Activated T-helper 1 cell treated with anti-CD3 and anti-CD28 coated beads, Interleukin-12 subunit alpha, Interleukin-12 subunit beta, Interleukin-2, Interleukin-4 antibody, amounts not matched to agents 30 ng/mL and 10 ng/mL and 1 ng/mL, durations not matched to agents 14 hours and 24 hours and 36 hours (primary cell): ENCODE results near the gene DHRS11. TPM values are rescaled to one million over a fixed set of nuclear protein-coding genes. Genes with fewer than 3 reads are reported as not detected.

Experiments used
- DNase-seq: peaks from one replicate; pipeline ENCODE4 v3.0.0; 2021; ENCODE audit warnings: low spot score
- H3K27ac Mint-ChIP-seq: one replicate; pipeline ENCODE4 v1.8.0; 2021; ENCODE audit warnings: mild to moderate bottlenecking, mixed read lengths
- H3K27me3 Mint-ChIP-seq: one replicate; pipeline ENCODE4 v1.8.0; 2022; ENCODE audit warnings: mild to moderate bottlenecking, moderate library complexity, mixed read lengths; ENCODE audit not compliant: insufficient read depth
- H3K36me3 Mint-ChIP-seq: one replicate; pipeline ENCODE4 v1.8.0; 2021; ENCODE audit warnings: low read depth, mixed read lengths
- H3K4me1 Mint-ChIP-seq: one replicate; pipeline ENCODE4 v1.8.0; 2021; ENCODE audit warnings: low read depth, mixed read lengths
- H3K4me3 Mint-ChIP-seq: one replicate; pipeline ENCODE4 v1.8.0; 2021; ENCODE audit warnings: mild to moderate bottlenecking, moderate library complexity, mixed read lengths
- H3K9me3 Mint-ChIP-seq: one replicate; pipeline ENCODE4 v1.8.0; 2021; ENCODE audit warnings: mixed read lengths
- intact Hi-C: fragments of 100-400 bp; cut with micrococcal nuclease; formaldehyde crosslinking; loops from one replicate; pipeline ENCODE4 v1.15.1; 2024
- total RNA-seq: library from RNA; stranded (reverse); gene quantifications from 2 replicates; pipeline ENCODE4 v1.2.3, GENCODE V29; 2022

The DHRS11 gene
- total RNA-seq, 1 donor from 2014 or later: 16.4 TPM

DNA sequence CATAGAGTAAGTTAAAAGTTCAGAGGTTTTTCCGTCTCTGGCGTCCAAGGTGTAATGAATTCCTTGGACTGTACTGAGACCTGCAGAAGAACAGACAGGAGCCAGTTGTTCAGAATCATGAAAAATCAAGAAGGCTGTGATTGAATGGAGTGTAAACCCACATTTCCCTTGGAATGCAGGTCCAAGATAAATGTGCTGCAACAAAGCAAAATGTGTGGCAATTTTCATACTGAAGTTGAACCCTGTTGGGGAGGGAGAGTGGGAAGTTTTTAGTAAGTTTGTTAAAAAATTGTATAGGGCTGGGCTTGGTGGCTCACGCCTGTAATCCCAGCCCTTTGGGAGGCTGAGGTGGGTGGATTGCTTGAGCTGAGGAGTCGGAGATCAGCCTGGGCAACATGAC, 25.6 kb upstream of the DHRS11 start:
- intact Hi-C loops: loop anchor here (2.0 kb wide), 1 partner anchor 13 kb away; no protein-coding TSS in a partner anchor
- H3K36me3 Mint-ChIP-seq: peaks cover 33% of the 10 kb centered on the region
- DNase-seq: no peak
- peaks cover 6% of the 10 kb centered on the region for H3K4me1 Mint-ChIP-seq
- no peaks in the 10 kb centered on the region for H3K9me3 Mint-ChIP-seq
- H3K4me3 Mint-ChIP-seq: no peak overlapping the region
- H3K27ac Mint-ChIP-seq: no peak overlapping the region
- no peaks in the 10 kb centered on the region for H3K27me3 Mint-ChIP-seq

DNA sequence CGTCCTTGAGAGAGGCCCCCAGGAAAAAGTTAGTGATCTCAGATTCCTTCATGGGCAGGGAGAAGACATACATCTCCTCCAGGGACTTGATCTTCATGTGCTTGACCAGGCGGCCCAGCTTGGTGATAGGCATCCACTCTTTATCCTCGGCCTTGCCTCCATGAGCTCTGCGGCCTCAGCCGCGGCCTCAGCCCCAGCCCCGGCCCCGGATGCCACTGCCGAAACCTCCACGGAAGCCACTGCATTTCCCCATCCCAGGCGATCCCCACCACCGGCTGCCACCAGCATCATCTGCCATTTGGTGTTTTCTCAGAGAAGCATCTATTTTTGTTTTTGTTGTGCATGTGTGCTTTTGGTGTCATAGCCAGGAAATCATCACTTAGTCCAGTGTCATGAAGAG, 16.7 kb upstream of the DHRS11 start:
- peaks cover 33% of the 10 kb centered on the region for H3K36me3 Mint-ChIP-seq
- no peaks in the 10 kb centered on the region for H3K9me3 Mint-ChIP-seq
- no peaks in the 10 kb centered on the region for H3K27me3 Mint-ChIP-seq
- intact Hi-C loops: no loop called here
- peaks cover 11% of the 10 kb centered on the region for H3K4me1 Mint-ChIP-seq
- H3K4me3 Mint-ChIP-seq: no peak overlapping the region
- no peak overlapping the region for H3K27ac Mint-ChIP-seq
- no peak for DNase-seq

DNA sequence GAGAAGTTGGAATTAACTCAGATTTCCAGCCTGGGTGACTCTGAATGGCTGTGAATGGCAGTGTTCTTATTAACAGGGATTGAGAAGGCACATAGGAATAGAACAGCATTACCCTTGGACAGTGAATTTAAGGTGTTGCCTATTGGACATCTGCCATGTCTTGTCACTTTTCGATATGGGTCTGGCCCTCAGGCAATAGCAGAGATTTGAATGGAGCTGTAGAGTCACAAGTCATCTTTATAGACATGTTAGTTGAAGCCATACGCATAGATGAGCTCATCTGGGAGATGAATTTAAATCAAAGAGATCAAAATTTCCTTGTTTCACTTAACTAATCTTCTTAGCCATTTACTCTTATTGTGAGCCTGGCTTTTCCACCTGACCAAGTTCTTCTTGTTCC, 14.9 kb upstream of the DHRS11 start:
- no peak for DNase-seq
- Mint-ChIP-seq H3K27me3 (no peaks in the 10 kb centered on the region), H3K4me1 (peaks cover 11% of the 10 kb centered on the region), H3K27ac (peak overlapping the region; percentile 29), H3K36me3 (peaks cover 41% of the 10 kb centered on the region), H3K9me3 (no peaks in the 10 kb centered on the region), H3K4me3 (no peak overlapping the region)
- intact Hi-C loops: no loop called here

DNA sequence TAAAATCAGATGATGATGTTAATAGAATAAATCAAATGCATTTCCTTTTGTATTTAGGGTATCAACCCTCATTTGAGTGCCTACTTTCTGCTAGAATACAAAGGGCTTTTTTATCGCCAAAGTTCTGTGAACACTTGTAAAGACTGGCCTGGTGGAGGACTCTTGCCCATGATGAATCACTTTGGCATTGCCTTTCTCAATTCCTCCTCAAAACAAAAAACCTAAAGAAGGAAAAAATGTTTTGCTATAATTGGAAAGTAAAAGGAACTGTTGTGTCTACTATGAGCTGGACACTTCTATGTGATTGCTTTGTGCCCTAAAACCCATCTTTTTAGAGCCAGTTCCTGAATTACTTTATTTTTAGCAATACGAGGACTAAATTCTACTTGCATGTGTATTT, 13.0 kb upstream of the DHRS11 start:
- H3K9me3 Mint-ChIP-seq: no peaks in the 10 kb centered on the region
- no peak for DNase-seq
- no peak overlapping the region for H3K4me3 Mint-ChIP-seq
- H3K36me3 Mint-ChIP-seq: peaks cover 37% of the 10 kb centered on the region
- intact Hi-C loops: no loop called here
- H3K27me3 Mint-ChIP-seq: no peaks in the 10 kb centered on the region
- H3K27ac Mint-ChIP-seq: no peak overlapping the region
- peaks cover 11% of the 10 kb centered on the region for H3K4me1 Mint-ChIP-seq

DNA sequence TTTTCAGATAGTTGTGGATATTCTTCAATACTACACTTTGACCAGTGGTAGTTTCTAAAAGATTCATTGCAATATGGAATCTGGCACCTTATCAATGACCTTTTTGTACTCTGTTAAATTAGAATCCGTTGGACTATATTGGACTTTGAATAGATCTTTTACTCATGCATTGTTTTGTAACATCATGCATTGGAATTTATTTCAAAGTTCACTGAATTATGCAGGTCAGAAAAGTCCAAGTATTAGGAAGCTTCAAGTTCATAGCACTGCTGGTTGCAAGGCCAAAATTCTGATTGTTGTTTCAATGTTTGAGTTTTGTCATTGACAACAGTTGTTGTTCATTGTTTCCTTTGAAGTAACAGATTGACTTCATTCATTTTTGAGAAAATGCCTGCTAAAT, 7.9 kb upstream of the DHRS11 start:
- no peak for DNase-seq
- H3K27ac Mint-ChIP-seq: no peak overlapping the region
- intact Hi-C loops: no loop called here
- H3K36me3 Mint-ChIP-seq: peaks cover 37% of the 10 kb centered on the region
- H3K27me3 Mint-ChIP-seq: no peaks in the 10 kb centered on the region
- no peaks in the 10 kb centered on the region for H3K4me1 Mint-ChIP-seq
- H3K4me3 Mint-ChIP-seq: no peak overlapping the region
- H3K9me3 Mint-ChIP-seq: no peaks in the 10 kb centered on the region

DNA sequence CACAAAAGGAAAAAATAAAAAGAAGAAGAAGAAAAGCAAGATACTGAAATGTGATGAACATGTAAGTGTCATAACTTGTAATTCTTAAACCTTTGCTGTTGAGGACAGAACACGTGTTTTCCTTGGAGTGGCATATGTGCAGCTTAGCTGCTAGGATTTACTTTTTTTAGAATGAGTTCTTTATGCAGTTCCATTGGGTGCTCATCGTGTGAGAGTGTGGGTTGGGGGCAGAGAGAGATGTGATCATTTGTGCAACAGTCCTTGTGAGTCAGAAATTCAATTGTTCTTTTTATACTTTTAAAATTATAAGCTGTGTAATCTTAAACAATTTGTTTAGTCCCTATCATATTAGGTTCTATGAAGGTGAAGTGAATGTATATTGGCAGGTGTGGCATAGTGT, 5.5 kb upstream of the DHRS11 start:
- H3K27ac Mint-ChIP-seq: no peak overlapping the region
- H3K36me3 Mint-ChIP-seq: peaks cover 31% of the 10 kb centered on the region

DNA sequence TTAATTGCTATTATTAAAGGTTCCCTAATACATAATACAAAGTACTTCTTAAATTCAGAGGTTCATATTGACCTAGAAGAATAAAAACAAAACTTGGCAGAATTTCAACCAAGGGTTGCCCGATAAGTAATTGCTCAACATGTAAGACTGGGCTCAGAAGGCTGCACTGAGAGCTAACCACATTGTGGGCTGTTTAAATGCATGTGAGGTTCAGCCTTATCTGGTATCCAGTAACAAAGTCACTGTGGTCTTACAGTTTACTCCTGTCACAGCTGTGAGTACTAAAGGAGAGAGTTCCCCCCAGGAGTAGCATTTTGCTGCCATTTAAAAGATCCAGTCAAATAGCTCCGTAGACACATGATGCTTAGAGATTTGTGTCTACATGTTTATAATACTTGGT, 1.6 kb upstream of the DHRS11 start:
- Mint-ChIP-seq H3K4me3 (peak overlapping the region; percentile 1), H3K36me3 (peaks cover 27% of the 10 kb centered on the region), H3K9me3 (no peaks in the 10 kb centered on the region), H3K27me3 (no peaks in the 10 kb centered on the region), H3K4me1 (peaks cover 28% of the 10 kb centered on the region), H3K27ac (no peak overlapping the region)
- DNase-seq: no peak
- intact Hi-C loops: loop anchor here (2.0 kb wide), 2 partner anchors 45 to 103 kb away; partner anchors contain the start of genes GGNBP2 and ZNHIT3

More for the DNA sequence above, 5.5 kb upstream of the DHRS11 start:
- intact Hi-C loops: no loop called here
- Mint-ChIP-seq H3K4me3 (no peak overlapping the region), H3K9me3 (no peaks in the 10 kb centered on the region), H3K27me3 (no peaks in the 10 kb centered on the region), H3K4me1 (peaks cover 12% of the 10 kb centered on the region)
- no peak for DNase-seq

DNA sequence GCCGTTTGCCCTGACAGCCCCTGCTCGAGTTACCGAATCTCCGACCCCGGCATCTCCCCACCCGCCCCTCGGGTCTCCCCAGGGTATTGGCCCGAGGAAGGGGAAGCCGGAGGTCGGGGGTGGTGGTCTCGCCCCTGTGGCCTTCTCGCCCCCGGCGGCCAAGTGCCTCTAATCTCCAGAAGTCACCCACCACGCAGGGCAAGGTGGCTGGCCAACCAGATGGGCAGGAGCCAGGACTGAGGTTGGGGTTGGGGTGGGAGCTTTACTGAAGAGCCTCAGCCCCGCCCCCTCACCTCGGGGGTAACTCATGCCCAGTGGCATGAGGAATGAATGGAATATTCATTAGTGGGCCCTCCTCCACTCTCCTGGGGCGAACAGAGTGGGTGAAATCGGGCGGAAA, 637 bp downstream of the DHRS11 start:
- Mint-ChIP-seq H3K4me3 (peak overlapping the region; percentile 77), H3K36me3 (peaks cover 17% of the 10 kb centered on the region), H3K27ac (peak overlapping the region; percentile 65), H3K27me3 (no peaks in the 10 kb centered on the region), H3K4me1 (peaks cover 28% of the 10 kb centered on the region), H3K9me3 (no peaks in the 10 kb centered on the region)
- DNase-seq: no peak
- intact Hi-C loops: no loop called here

DNA sequence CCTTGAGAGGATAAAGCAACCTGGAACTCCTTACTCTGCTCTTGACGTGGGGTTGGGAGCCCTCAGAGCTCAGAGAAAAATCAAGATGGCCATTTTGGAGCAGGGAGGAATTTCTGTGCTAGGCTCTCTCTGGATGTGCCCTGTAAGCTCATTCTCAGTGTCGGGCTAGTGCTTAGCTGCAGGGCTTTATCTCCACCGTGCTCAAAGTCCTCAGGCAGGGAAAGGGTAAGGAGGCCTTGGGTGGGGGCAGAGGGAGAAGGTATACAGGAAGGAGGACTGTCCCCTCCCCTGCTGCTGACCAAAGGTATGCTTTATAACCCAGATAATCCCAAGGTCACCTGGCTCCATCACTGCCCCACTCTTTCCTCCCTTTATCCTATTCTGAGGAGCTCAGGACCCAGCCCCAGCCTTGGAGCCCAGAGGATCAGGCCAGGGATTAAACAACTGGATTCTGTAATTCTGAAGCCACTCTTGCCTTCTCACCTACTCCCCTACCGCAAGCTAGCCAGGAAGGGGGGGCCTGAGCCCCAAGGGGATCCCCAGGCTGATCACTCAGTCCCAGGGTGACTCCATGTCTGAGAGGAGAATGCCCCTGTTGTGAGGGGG, 1.1 kb downstream of the DHRS11 start:
- intact Hi-C loops: no loop called here
- Mint-ChIP-seq H3K4me1 (peaks cover 28% of the 10 kb centered on the region), H3K36me3 (peaks cover 15% of the 10 kb centered on the region), H3K4me3 (peak overlapping the region; percentile 77), H3K27me3 (no peaks in the 10 kb centered on the region), H3K27ac (no peak overlapping the region), H3K9me3 (no peaks in the 10 kb centered on the region)
- DNase-seq: no peak

DNA sequence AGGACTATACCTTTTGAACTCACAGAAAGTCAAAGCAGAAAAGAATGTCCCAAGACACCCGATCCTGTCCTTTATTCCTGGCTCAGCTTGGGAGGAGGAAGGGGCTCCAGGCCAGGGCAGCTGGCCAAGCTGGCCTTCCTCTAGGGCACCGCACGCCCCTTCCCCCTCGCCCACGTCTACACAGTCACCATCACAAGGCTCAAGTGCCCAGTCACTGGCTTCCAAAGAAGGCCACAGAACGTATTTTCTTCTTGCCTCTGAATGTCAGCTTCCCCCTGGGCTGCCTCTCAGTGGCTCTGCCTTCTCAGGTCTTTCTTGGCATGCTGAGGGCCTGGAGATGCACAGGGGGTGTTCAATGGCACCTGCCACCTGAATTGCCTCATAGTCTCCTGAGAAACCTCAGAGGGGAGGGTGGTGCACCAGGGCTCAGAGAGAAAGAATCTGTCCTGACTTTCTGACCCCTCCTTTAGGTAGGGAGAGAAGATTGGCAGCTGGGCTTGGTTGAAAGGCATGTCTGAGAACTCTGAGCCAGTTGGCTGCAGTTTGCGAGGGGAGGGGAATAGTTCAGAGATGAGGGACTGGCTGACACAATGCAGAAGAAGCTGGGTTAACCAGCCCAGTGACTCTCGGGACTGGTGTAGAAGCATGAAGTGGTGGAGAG, 2.1 kb downstream of the DHRS11 start:
- intact Hi-C loops: no loop called here
- peaks cover 28% of the 10 kb centered on the region for H3K4me1 Mint-ChIP-seq
- H3K36me3 Mint-ChIP-seq: peaks cover 11% of the 10 kb centered on the region
- H3K27me3 Mint-ChIP-seq: no peaks in the 10 kb centered on the region
- no peak overlapping the region for H3K27ac Mint-ChIP-seq
- H3K4me3 Mint-ChIP-seq: no peak overlapping the region
- DNase-seq: no peak
- no peaks in the 10 kb centered on the region for H3K9me3 Mint-ChIP-seq

DNA sequence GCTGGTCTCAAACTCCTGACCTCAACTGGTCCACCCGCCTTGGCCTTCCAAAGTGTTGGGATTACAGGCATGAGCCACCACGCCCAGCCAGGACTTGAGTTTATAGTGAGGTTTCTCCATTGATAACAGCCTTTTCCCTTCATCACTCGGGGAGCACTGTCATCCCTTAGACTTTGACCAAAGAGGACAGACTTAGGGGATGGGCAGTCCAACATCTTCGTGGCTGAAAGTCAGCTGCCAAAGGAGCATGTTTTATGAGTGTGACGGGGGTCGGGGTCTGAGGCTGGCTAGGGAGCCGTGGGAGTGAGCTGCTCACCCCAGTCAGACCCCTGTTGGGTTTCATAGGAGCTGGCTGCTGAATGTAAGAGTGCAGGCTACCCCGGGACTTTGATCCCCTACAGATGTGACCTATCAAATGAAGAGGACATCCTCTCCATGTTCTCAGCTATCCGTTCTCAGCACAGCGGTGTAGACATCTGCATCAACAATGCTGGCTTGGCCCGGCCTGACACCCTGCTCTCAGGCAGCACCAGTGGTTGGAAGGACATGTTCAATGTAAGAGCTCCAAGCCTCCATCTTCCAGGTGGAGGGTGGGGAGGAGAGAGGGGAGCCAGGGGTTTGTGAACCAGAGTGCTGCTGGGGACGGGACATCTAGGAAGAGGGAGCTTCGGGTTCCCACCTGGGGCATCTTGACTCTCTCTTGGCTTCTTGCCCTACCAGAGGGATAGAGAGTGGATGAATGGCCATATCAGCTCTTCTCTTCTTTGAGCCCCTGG, 3.1 kb downstream of the DHRS11 start:
- no peak overlapping the region for H3K4me3 Mint-ChIP-seq
- intact Hi-C loops: no loop called here
- no peak for DNase-seq

DNA sequence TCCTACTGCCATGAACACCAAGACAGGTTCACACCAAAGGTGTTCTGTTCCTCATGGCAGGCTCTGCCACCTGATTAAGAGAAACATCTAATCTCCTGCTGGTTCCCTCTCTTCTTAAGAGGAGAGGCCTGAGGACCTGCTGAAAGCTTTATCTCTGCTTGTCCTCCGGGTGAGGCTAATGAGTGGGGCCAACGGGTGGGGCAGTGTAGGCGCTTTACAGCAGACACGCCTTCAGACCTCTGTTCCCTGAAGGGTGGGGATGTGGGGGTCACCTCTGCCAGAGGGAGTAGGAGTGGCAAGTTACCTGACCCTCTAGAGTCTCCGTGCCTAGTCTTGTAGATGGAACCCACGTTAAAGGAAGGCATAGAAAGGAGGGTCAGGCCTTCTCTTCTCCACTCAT, 5.5 kb downstream of the DHRS11 start:
- H3K4me3 Mint-ChIP-seq: no peak overlapping the region
- H3K9me3 Mint-ChIP-seq: no peaks in the 10 kb centered on the region
- no peak overlapping the region for H3K27ac Mint-ChIP-seq
- H3K36me3 Mint-ChIP-seq: peaks cover 3% of the 10 kb centered on the region
- no peaks in the 10 kb centered on the region for H3K27me3 Mint-ChIP-seq
- no peak for DNase-seq
- H3K4me1 Mint-ChIP-seq: peaks cover 27% of the 10 kb centered on the region
- intact Hi-C loops: no loop called here

More for the DNA sequence above, 3.1 kb downstream of the DHRS11 start:
- no peaks in the 10 kb centered on the region for H3K27me3 Mint-ChIP-seq
- no peaks in the 10 kb centered on the region for H3K9me3 Mint-ChIP-seq
- peaks cover 5% of the 10 kb centered on the region for H3K36me3 Mint-ChIP-seq
- H3K4me1 Mint-ChIP-seq: peaks cover 28% of the 10 kb centered on the region
- no peak overlapping the region for H3K27ac Mint-ChIP-seq
